ENCODE results near the gene RCBTB2. TPM values are rescaled to one million over a fixed set of nuclear protein-coding genes. Genes with fewer than 3 reads are reported as not detected.

Gene RCBTB2
- total RNA-seq, 4 donors from 2014 or later: 1.7 to 9.1 (median 7.6) TPM

DNA sequence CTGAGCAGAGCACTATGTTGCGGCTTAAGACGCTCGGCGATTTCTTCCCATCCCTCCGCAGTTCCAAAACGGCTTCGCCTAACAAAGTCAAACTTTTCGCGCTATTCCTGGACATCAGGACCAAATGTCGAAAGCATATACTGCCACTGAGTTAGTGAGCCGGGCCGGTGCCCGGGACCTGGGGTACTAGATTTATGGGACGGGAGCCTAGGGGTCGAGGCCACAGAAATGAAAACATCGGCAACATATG lies 699 bp downstream of the RCBTB2 start:
- peak; percentile 49 to 50 for ATAC-seq
- intact Hi-C loops (cut with DNase I; ENCODE audit: low total_unique reads) (loop anchor here (1.0 to 5.0 kb wide), 2 partner anchors 36 to 230 kb away; partner anchors contain the start of gene RB1), in situ Hi-C loops (cut with MboI; ENCODE audit: low sequenced_read_pairs in 4 of 4) (no loop called here)
- Histone ChIP-seq H3K4me1 (peaks cover 13% of the 10 kb centered on the region in 2 donors), H3K36me3 (no peaks in the 10 kb centered on the region), H3K9me3 (no peaks in the 10 kb centered on the region), H3K4me3 (peak overlapping the region; percentile 81 to 94 (median 90)), H3K27ac (peak overlapping the region; percentile 92 to 98 (median 94)), H3K27me3 (no peaks in the 10 kb centered on the region)
- TF ChIP-seq CTCF (IDR thresholded peaks at IDR 0.05 in 4 of 5, conservative IDR thresholded peaks at IDR 0.05 in 1 of 5): no peak
- no peak for TF ChIP-seq POLR2A (IDR thresholded peaks at IDR 0.05)
- no peak for DNase-seq

DNA sequence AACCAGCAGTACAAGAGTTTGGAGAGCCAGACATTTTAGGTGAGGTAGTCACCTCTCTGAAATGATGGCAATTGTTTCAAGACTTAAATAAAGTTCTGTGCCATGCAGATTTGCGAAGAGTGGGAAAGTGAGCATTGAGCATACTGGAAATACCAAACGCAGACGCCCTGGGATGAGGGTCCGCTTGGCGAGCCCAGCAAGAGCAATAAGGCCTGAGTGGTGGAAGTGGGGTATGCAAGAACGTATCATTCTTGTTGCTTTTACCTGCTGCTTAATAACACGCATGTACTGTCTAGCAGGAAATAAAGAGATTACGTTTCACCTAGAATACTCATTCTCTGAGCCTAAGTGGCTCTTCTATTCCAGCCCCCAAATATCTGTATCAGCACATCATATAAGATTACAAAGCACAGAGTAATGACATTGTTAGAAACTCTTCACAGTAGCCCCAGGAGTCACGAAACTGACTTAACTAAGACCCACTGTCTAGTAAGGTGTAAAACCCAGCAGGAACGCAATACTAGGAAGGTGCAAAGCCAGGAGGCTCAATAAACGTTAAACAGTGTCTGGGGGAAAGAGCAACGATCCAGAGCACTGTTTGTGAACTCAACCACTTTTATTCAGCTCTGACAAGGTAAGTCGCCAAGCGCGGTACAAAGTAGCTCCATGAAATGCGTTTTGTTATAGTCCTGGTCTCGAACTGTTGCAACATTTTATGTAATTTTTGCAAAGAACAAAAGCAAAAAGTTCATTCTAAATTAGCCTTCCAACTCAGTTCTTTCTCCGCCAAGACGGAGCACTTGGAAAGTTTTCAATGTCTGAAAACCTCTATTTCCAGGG lies 1.2 kb downstream of the RCBTB2 start:
- intact Hi-C loops (cut with DNase I; ENCODE audit: low total_unique reads) (loop anchor here (1.0 to 5.0 kb wide), 2 partner anchors 37 to 229 kb away; partner anchors contain the start of gene RB1), in situ Hi-C loops (cut with MboI; ENCODE audit: low sequenced_read_pairs in 4 of 4) (no loop called here)
- no peak for DNase-seq
- peak in 1 of 2 donors; percentile 12 for ATAC-seq
- no peaks in the 10 kb centered on the region for H3K9me3 ChIP-seq
- H3K27me3 ChIP-seq: no peaks in the 10 kb centered on the region
- no peaks in the 10 kb centered on the region for H3K36me3 ChIP-seq
- TF ChIP-seq POLR2A (IDR thresholded peaks at IDR 0.05) (no peak), CTCF (IDR thresholded peaks at IDR 0.05 in 4 of 5, conservative IDR thresholded peaks at IDR 0.05 in 1 of 5) (no peak)
- H3K4me3 ChIP-seq: peak overlapping the region; percentile 81 to 94 (median 90)
- H3K4me1 ChIP-seq: peaks cover 13% of the 10 kb centered on the region in 2 donors
- H3K27ac ChIP-seq: peak overlapping the region; percentile 92 to 98 (median 94)

GRCh38 chr13:48530833-48531232 lies 2.0 kb downstream of the RCBTB2 start:
- intact Hi-C loops (cut with DNase I; ENCODE audit: low total_unique reads): loop anchor here (5.0 kb wide), 1 partner anchor 229 kb away; the partner anchor contains the start of gene RB1
- Histone ChIP-seq H3K4me3 (no peak overlapping the region), H3K27me3 (no peaks in the 10 kb centered on the region), H3K27ac (peak overlapping the region; percentile 92 to 98 (median 94)), H3K9me3 (no peaks in the 10 kb centered on the region), H3K4me1 (peaks cover 13% of the 10 kb centered on the region in 2 donors), H3K36me3 (no peaks in the 10 kb centered on the region)
- ATAC-seq (no peak), DNase-seq (no peak)
- in situ Hi-C loops (cut with MboI; ENCODE audit: low sequenced_read_pairs in 4 of 4): no loop called here
- TF ChIP-seq POLR2A (IDR thresholded peaks at IDR 0.05) (no peak), CTCF (IDR thresholded peaks at IDR 0.05 in 4 of 5, conservative IDR thresholded peaks at IDR 0.05 in 1 of 5) (no peak)

- intact Hi-C loops (cut with DNase I; ENCODE audit: low total_unique reads): no loop called here
- H3K4me1 ChIP-seq: peaks cover 13% of the 10 kb centered on the region in 2 donors
Measured at GRCh38 chr13:48528720-48529119, 4.2 kb downstream of the RCBTB2 start.

More at GRCh38 chr13:48528720-48529119, 4.2 kb downstream of the RCBTB2 start:
- TF ChIP-seq POLR2A (IDR thresholded peaks at IDR 0.05): no peak
- no peak for TF ChIP-seq CTCF (IDR thresholded peaks at IDR 0.05 in 4 of 5, conservative IDR thresholded peaks at IDR 0.05 in 1 of 5)
- no peak overlapping the region for H3K4me3 ChIP-seq
- H3K27me3 ChIP-seq: no peaks in the 10 kb centered on the region
- peak overlapping the region in 1 of 4 donors; percentile 29 for H3K27ac ChIP-seq
- DNase-seq (no peak), ATAC-seq (no peak)
- H3K9me3 ChIP-seq: no peaks in the 10 kb centered on the region
- no peaks in the 10 kb centered on the region for H3K36me3 ChIP-seq
- in situ Hi-C loops (cut with MboI; ENCODE audit: low sequenced_read_pairs in 4 of 4): no loop called here

Measured in gastrocnemius medialis (tissue), 4 donors.